ENCODE results near the gene SART1. TPM values are rescaled to one million over a fixed set of nuclear protein-coding genes. Genes with fewer than 3 reads are reported as not detected.

The SART1 gene
- 47.0 to 61.7 TPM (median 60.4 TPM) in 5 replicates for total RNA-seq (2022; extraction: Qiagen RNA extraction; ENCODE audit: low read depth)

DNA sequence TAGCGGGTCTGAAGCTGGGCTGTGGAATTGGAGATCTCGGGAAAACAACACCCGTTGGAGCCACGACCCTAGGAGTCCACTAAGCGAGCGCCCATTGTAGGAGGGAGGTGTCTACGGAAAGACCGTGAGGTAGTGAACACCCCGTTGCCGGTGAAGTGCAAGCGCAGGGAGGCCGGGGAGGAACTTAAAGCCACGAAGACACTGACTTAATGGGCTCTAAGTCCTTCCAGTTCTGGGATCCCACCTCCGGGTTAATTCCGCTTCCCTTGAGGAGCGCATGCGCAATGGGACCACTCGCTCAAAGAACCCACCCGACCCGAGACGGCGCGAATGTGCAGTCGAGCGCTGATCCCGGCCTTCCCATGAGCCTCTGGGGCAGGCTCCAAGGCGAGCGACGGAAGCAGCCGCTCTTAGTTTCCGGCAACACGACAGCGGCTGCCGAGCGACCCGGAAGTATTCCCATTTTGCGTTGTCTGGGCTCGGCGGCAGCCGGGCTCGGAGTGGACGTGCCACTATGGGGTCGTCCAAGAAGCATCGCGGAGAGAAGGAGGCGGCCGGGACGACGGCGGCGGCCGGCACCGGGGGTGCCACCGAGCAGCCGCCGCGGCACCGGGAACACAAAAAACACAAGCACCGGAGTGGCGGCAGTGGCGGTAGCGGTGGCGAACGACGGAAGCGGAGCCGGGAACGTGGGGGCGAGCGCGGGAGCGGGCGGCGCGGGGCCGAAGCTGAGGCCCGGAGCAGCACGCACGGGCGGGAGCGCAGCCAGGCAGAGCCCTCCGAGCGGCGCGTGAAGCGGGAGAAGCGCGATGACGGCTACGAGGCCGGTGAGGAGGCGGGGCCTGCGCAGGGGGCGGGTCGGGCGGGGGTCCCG lies at the start of gene SART1:
TSS of gene SART1 (plus strand) at position 468 of the 874 bp plus-strand sequence. CDS start at position 515, 47 bp downstream.

DNA sequence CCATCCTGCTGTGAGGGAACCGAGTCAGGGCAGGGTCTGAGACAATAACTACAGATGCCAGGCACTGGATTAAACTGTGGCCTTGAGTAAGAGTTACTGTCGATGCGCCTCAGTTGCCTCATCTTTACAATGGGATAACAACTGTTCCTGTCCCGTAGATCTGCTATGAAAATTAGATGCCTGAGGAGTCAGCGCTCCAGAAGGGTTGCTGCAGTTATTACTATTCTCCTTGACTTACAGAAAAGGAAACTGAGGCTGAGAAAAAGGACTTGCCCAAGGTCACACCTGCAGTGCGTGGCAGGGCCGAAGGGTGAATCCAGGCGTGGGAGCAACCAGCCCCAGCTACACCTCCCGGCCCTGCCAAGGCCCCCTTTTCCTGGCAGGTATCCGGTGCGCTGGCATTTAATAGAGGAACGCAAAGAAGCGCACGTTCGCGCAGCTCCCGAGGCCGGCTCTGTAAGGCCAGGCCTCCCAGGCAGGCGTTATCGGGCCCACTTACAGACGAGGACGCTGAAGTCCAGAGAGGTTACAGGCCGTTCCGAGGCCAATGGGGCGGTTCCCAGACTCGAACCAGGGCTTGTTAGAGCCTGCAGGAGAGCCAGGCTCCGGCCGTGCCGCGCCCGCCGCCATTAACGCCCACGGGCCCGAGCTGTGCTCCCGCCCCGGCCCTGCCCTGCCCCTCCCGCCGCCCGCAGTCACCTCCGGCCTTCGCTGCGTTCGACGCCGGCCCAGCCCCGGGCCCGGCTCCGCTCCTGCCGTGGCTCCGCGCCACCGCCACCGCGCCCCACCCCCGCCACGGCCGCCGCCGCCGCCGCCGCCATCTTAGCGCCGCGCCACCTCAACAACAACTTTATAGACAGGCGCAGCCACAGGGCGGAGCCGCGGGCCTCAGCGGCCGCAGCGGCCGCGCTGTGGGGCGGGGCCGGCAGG lies 43.1 kb upstream of the SART1 start, which contains the start of gene C11orf68:
TSS of gene C11orf68 (minus strand) at position 852 of the 930 bp plus-strand sequence. CDS start at position 821, 31 bp downstream.

DNA sequence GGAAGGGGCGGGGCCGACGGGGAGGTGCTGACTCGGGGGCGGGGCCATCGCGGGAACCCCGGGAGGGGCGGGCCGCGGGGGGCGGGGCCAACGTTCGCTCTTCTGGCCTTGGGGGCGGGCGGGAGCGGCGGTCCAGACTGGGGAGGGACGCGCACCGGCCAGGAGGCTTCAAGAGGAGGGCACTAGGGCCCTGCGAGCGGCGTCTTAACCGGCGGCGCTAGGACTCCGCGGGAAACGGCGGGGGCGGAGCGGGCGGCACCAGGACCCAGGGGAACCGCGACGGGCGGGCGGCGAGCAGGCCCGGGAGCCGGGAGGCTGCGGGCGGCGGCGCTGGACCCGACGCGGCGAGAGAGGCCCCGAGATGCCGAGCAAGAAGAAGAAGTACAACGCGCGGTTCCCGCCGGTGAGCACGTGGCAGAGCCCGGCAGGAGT lies 42.4 kb upstream of the SART1 start, which contains the start of gene DRAP1:
TSS of gene DRAP1 (plus strand) at position 286 of the 432 bp plus-strand sequence. CDS start at position 362, 76 bp downstream.

GRCh38 chr11:65945430-65945911 lies 16.1 kb upstream of the SART1 start, which contains the start of gene TSGA10IP:
TSGA10IP (plus strand) TSS chr11:65945480; CDS start chr11:65945676, 196 bp downstream.

GRCh38 chr11:66001942-66002647 lies 40.6 kb downstream of the SART1 start, which contains the start of the genes BANF1 and EIF1AD:
BANF1 (plus strand) TSS chr11:66002503; CDS start chr11:66003251, 748 bp downstream.
EIF1AD (minus strand) TSS chr11:66002157; CDS start chr11:66000389, 1,768 bp downstream.

GRCh38 chr11:66011785-66012303 lies 50.3 kb downstream of the SART1 start, which contains the start of gene CST6:
CST6 (plus strand) TSS chr11:66012008; CDS start chr11:66012045, 37 bp downstream.

GRCh38 chr11:66026017-66026529 lies 64.5 kb downstream of the SART1 start, which contains the start of gene CATSPER1:
CATSPER1 (minus strand) TSS chr11:66026479; CDS start chr11:66026379, 100 bp downstream.

Other genes with a start within 250 kb of the SART1 start
- 40.6 to 53.9 TPM (median 50.3 TPM) in 5 replicates for gene KAT5, start 249.5 kb upstream of the SART1 start, total RNA-seq (2022; extraction: Qiagen RNA extraction; ENCODE audit: low read depth)
- gene RNASEH2C, start 240.9 kb upstream of the SART1 start, total RNA-seq (2022; extraction: Qiagen RNA extraction; ENCODE audit: low read depth) = 39.2 to 49.6 TPM (median 47.9 TPM) in 5 replicates
- 8.5 to 12.1 TPM (median 10.7 TPM) in 5 replicates for gene AP5B1, start 180.8 kb upstream of the SART1 start, total RNA-seq (2022; extraction: Qiagen RNA extraction; ENCODE audit: low read depth)
- 0.05 to 0.09 TPM (median 0.08 TPM) in 3 of 5 replicates, not detected in the others for gene OVOL1, start 174.7 kb upstream of the SART1 start, total RNA-seq (2022; extraction: Qiagen RNA extraction; ENCODE audit: low read depth)
- gene SNX32, start 127.8 kb upstream of the SART1 start, total RNA-seq (2022; extraction: Qiagen RNA extraction; ENCODE audit: low read depth) = 0.05 to 0.08 TPM (median 0.07 TPM) in 3 of 5 replicates, not detected in the others
- gene CFL1, start 103.6 kb upstream of the SART1 start, total RNA-seq (2022; extraction: Qiagen RNA extraction; ENCODE audit: low read depth) = 1,820 to 2,323 TPM (median 2,200 TPM) in 5 replicates
- 20.1 to 33.6 TPM (median 29.6 TPM) in 5 replicates for gene MUS81, start 101.3 kb upstream of the SART1 start, total RNA-seq (2022; extraction: Qiagen RNA extraction; ENCODE audit: low read depth)
- 0.64 to 1.2 TPM (median 1.1 TPM) in 5 replicates for gene EFEMP2, start 88.9 kb upstream of the SART1 start, total RNA-seq (2022; extraction: Qiagen RNA extraction; ENCODE audit: low read depth)
- gene CTSW, start 81.9 kb upstream of the SART1 start, total RNA-seq (2022; extraction: Qiagen RNA extraction; ENCODE audit: low read depth) = 0.09 to 0.10 TPM in 2 of 5 replicates, not detected in the others
- gene FIBP, start 73.3 kb upstream of the SART1 start, total RNA-seq (2022; extraction: Qiagen RNA extraction; ENCODE audit: low read depth) = 73.7 to 85.9 TPM (median 84.2 TPM) in 5 replicates
- 30.0 to 43.4 TPM (median 41.9 TPM) in 5 replicates for gene CCDC85B, start 71.1 kb upstream of the SART1 start, total RNA-seq (2022; extraction: Qiagen RNA extraction; ENCODE audit: low read depth)
- 125 to 190 TPM (median 143 TPM) in 5 replicates for gene FOSL1, start 61.3 kb upstream of the SART1 start, total RNA-seq (2022; extraction: Qiagen RNA extraction; ENCODE audit: low read depth)
- 32.7 to 44.7 TPM (median 43.0 TPM) in 5 replicates for gene C11orf68, start 42.7 kb upstream of the SART1 start, total RNA-seq (2022; extraction: Qiagen RNA extraction; ENCODE audit: low read depth)
- gene DRAP1, start 42.3 kb upstream of the SART1 start, total RNA-seq (2022; extraction: Qiagen RNA extraction; ENCODE audit: low read depth) = 183 to 254 TPM (median 197 TPM) in 5 replicates
- gene TSGA10IP, start 16.3 kb upstream of the SART1 start, total RNA-seq (2022; extraction: Qiagen RNA extraction; ENCODE audit: low read depth) = not detected in 5 replicates
- gene EIF1AD, start 40.4 kb downstream of the SART1 start, total RNA-seq (2022; extraction: Qiagen RNA extraction; ENCODE audit: low read depth) = 37.7 to 47.7 TPM (median 40.1 TPM) in 5 replicates
- 358 to 512 TPM (median 465 TPM) in 5 replicates for gene BANF1, start 40.8 kb downstream of the SART1 start, total RNA-seq (2022; extraction: Qiagen RNA extraction; ENCODE audit: low read depth)
- not detected in 5 replicates for gene CST6, start 50.3 kb downstream of the SART1 start, total RNA-seq (2022; extraction: Qiagen RNA extraction; ENCODE audit: low read depth)
- 0.89 to 1.8 TPM (median 1.5 TPM) in 5 replicates for gene CATSPER1, start 64.7 kb downstream of the SART1 start, total RNA-seq (2022; extraction: Qiagen RNA extraction; ENCODE audit: low read depth)
- gene GAL3ST3, start 87.4 kb downstream of the SART1 start, total RNA-seq (2022; extraction: Qiagen RNA extraction; ENCODE audit: low read depth) = not detected in 5 replicates
- gene SF3B2, start 90.6 kb downstream of the SART1 start, total RNA-seq (2022; extraction: Qiagen RNA extraction; ENCODE audit: low read depth) = 167 to 176 TPM (median 170 TPM) in 5 replicates
- 55.6 to 82.5 TPM (median 76.9 TPM) in 5 replicates for gene PACS1, start 108.5 kb downstream of the SART1 start, total RNA-seq (2022; extraction: Qiagen RNA extraction; ENCODE audit: low read depth)